ENCODE data around the gene TKT.

TKT gene

DNA sequence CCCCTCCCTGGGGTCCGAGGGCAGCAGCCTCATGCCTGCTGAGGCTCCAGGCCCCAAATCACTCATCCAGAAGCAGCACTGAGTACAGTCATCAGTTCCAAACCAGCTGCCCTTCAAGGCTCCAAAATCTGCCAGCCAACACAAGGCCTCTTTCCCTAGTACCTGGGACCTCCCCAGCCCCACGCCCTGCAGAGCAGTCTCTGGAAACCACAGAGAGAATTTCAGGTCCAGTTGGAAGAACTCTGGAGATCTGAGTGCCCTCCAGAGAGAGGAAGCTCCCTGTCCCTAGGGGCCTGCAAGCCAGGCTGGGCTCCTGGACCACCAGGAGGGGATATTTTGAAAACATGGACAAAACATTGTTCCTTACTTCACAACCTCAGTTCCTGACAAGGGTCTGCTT is 26.2 kb downstream of the TKT start:
- TF ChIP-seq, protein P1, sequence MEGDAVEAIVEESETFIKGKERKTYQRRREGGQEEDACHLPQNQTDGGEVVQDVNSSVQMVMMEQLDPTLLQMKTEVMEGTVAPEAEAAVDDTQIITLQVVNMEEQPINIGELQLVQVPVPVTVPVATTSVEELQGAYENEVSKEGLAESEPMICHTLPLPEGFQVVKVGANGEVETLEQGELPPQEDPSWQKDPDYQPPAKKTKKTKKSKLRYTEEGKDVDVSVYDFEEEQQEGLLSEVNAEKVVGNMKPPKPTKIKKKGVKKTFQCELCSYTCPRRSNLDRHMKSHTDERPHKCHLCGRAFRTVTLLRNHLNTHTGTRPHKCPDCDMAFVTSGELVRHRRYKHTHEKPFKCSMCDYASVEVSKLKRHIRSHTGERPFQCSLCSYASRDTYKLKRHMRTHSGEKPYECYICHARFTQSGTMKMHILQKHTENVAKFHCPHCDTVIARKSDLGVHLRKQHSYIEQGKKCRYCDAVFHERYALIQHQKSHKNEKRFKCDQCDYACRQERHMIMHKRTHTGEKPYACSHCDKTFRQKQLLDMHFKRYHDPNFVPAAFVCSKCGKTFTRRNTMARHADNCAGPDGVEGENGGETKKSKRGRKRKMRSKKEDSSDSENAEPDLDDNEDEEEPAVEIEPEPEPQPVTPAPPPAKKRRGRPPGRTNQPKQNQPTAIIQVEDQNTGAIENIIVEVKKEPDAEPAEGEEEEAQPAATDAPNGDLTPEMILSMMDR (IDR thresholded peaks at IDR 0.05; ENCODE audit: low read depth, low read length, missing control alignments) = no peak
- H3K4me3 ChIP-seq (replicated peaks; ENCODE audit: low read depth, low read length) = no peak overlapping the region
- DNase-seq (ENCODE audit: extremely low read depth, low read depth) = no peak

DNA sequence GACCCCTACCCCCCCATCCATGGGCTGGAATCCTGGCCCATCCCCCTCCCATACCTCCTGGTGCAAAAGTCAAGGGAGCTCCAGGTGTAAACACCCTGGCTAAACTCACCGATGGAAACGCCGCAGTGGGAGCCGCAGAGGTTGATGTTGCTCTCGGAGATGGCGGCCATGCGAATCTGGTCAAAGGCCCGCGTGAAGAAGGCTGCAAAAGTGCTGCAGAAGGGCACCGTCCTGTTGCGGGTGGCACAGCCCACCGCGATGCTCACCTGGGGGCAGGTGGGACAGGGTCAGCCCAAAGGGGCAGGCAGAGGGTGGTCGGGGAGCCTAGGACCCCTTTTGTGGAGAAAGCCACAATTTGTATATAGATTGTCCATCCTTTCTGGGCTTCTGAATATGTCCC is 26.7 kb downstream of the TKT start:
- TF ChIP-seq, protein P1 (IDR thresholded peaks at IDR 0.05; ENCODE audit: low read depth, low read length, missing control alignments) = no peak
- no peak for DNase-seq (ENCODE audit: extremely low read depth, low read depth)
- H3K4me3 ChIP-seq (replicated peaks; ENCODE audit: low read depth, low read length) = no peak overlapping the region

DNA sequence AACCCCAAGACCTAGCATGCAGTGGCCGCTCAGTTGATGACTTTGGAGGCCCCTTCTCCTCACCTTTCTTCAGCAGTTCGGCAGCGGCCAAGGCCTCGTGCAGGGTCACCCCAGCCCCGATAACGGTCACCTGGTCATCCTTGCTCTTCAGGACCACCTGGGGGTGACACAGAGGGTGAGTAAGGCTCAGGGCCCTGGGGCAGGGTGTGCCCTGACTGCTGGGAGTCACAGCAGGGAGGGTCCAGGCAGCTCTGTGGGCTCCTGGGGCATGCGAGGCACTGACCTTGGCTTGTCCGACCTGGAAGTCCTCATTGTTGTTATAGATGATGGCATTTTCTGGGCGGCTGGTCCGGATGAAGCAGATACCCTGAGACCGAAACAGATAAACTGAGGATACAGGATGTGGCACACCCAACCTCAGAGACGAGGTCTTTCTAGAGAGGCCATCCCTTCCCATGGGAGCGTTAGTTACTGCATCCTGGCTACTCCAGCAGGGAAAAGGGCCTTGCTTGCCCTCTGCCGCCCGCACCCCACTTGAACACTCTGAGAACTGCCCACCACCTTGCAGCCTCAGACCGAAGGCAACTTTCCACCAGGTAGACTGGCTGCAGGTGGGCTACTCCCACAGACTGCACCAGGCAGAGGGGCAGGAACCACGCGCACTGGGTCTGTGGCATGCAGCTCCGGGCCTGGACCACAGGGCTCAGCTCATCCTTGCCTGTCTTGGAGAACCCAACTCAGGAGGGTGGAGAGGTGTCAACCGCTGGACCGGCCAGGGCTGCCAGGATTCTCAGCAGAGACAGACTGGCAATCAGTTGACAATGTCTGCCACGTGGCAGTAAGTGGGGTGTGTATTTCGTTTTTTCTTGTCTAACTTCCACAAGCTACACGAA is 27.6 kb downstream of the TKT start:
- no peak overlapping the region for H3K4me3 ChIP-seq (replicated peaks; ENCODE audit: low read depth, low read length)
- no peak for DNase-seq (ENCODE audit: extremely low read depth, low read depth)
- TF ChIP-seq, protein P1 (IDR thresholded peaks at IDR 0.05; ENCODE audit: low read depth, low read length, missing control alignments) = no peak

DNA sequence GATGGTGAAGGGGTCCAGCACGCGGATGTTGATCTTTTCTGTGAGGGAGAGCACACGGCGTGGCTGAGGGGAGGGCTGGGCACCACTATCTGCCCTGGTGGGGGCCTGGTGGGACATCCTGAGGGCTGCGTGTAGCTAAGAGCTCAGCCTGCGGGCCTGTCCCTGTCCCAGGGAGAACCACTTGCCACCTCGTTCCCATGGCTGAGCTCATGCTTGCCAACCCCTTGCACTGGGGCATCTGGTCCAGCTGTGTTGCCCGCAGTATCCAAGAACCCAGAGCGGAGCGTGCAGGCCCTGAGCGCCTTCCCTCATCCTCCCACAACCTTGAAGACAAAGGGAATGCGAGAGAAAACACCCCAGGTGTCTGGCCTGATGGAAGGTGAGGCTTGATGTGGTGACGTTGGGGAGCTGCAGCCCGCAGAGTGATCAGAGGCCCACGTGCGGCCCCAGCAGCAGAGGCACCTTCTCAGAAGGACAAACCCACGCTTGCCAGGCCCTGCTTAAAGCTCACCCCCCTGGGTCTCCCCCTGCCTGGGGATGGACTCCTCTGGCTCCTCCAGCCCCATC is 28.9 kb downstream of the TKT start:
- DNase-seq (ENCODE audit: extremely low read depth, low read depth) = no peak
- no peak overlapping the region for H3K4me3 ChIP-seq (replicated peaks; ENCODE audit: low read depth, low read length)

DNA sequence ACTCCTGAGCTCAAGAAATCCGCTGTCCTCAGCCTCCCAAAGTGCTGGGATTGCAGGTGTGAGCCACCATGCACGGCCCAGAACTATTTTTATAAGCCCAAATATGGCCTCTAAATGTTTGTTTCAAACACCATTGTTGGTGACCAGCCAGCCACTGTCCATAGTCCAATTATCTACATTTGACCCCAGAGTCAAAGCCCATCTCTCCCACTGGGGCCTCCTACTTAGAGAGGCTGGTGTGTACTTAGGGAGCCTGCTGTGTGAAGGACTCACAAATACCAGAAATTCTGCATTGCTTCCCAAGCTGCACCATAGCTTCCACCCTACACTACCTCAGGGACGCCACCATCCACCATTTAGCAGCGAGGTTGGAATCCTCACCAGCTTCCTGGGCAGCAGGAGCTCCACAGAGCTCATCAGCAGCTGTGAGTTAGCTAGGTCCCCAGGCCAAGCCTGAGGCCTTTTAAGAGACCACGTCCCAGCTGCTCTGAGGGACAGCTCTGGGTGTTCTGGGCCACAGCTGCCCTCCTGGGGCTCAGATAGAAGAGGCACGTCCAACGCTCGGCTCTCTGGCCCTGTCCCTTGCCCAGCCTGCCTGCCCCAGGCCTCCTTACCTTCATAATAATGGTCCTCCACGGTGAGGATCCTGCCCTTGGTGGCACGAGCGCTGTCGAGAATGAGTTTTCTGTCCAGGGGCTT is 29.5 kb downstream of the TKT start:
- no peak overlapping the region for H3K4me3 ChIP-seq (replicated peaks; ENCODE audit: low read depth, low read length)
- TF ChIP-seq, protein P1 (IDR thresholded peaks at IDR 0.05; ENCODE audit: low read depth, low read length, missing control alignments) = no peak
- no peak for DNase-seq (ENCODE audit: extremely low read depth, low read depth)

More for the DNA sequence above, 28.9 kb downstream of the TKT start:
- TF ChIP-seq, protein P1 (IDR thresholded peaks at IDR 0.05; ENCODE audit: low read depth, low read length, missing control alignments) = no peak

DNA sequence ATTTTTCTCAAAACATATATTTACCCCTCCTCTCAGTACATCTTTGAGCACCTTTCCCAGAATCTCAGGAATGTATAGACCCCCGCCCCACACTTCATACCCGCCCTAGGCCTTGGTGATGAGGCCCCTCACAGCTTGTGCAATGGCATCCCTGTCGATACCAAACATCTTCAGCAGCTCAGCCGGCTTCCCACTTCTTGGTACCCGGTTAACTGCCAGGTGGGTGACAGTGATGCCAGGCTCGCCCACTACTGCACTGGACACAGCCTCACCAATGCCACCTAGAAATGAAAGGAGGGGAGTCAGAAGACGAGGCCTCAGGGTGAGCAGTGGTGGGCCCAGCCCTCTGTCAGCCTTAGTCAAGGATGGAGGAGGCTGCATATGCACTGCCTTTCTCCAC is 30.2 kb downstream of the TKT start:
- no peak for DNase-seq (ENCODE audit: extremely low read depth, low read depth)
- TF ChIP-seq, protein P1 (IDR thresholded peaks at IDR 0.05; ENCODE audit: low read depth, low read length, missing control alignments) = no peak

More for the DNA sequence above, 30.2 kb downstream of the TKT start:
- no peak overlapping the region for H3K4me3 ChIP-seq (replicated peaks; ENCODE audit: low read depth, low read length)

All from HFF-Myc (cell line).